ENCODE measurements around the gene ZBTB7A.

DNA sequence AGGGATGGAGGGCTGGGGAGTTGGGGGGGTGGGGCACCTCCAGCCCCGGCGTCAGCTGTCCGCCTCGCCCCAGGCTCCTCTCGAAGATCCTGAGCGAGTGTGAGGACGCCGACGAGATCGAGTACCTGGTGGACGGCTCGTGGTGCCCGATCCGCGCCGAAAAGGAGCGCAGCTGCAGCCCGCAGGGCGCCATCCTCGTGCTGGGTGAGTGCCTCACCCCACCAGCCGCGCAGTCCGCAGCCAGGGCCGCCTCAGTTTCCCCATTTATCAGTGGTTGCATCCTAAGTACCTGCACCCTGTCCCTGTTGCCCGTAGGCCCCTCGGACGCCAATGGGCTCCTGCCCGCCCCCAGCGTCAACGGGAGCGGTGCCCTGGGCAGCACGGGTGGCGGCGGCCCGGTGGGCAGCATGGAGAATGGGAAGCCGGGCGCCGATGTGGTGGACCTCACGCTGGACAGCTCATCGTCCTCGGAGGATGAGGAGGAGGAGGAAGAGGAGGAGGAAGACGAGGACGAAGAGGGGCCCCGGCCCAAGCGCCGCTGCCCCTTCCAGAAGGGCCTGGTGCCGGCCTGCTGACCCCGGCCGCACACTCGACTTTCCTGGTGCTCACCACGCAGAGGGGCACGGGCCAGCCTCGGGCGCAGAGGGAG lies 29.3 kb downstream of the ZBTB7A start:
- TF ChIP-seq POLR2A (IDR thresholded peaks at IDR 0.05), result no peak
- TF ChIP-seq, protein P1, sequence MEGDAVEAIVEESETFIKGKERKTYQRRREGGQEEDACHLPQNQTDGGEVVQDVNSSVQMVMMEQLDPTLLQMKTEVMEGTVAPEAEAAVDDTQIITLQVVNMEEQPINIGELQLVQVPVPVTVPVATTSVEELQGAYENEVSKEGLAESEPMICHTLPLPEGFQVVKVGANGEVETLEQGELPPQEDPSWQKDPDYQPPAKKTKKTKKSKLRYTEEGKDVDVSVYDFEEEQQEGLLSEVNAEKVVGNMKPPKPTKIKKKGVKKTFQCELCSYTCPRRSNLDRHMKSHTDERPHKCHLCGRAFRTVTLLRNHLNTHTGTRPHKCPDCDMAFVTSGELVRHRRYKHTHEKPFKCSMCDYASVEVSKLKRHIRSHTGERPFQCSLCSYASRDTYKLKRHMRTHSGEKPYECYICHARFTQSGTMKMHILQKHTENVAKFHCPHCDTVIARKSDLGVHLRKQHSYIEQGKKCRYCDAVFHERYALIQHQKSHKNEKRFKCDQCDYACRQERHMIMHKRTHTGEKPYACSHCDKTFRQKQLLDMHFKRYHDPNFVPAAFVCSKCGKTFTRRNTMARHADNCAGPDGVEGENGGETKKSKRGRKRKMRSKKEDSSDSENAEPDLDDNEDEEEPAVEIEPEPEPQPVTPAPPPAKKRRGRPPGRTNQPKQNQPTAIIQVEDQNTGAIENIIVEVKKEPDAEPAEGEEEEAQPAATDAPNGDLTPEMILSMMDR (IDR thresholded peaks at IDR 0.05), result no peak
